Muscle layer of colon (tissue), 2 donors: ENCODE results near the gene CLDN20.
"Not testable (repeated sequence)": the region's sequence is repeated elsewhere in the genome, so short reads cannot be mapped to it uniquely, and the experiment has no call there.

Source experiments
- H3K27ac ChIP-seq: one replicate; pipeline ENCODE4 v1.7.0; 2013; ENCODE audit warnings: low read depth, mild to moderate bottlenecking, low read length, moderate library complexity
- H3K27me3 ChIP-seq, 2 donors: one replicate each; pipeline ENCODE4 v1.7.0; 2013; ENCODE audit warnings: low read length in 2 of 2, mild to moderate bottlenecking in 2 of 2; ENCODE audit not compliant: insufficient read depth in 2 of 2, control insufficient read depth in 1 of 2
- H3K36me3 ChIP-seq: one replicate; pipeline ENCODE4 v1.7.0; 2013; ENCODE audit warnings: mild to moderate bottlenecking, low read length; ENCODE audit not compliant: insufficient read depth
- H3K4me1 ChIP-seq: one replicate; pipeline ENCODE4 v1.7.0; 2013; ENCODE audit warnings: mild to moderate bottlenecking, low read length; ENCODE audit not compliant: insufficient read depth
- H3K4me3 ChIP-seq, 2 donors: one replicate each; pipeline ENCODE4 v1.7.0; 2013; ENCODE audit warnings: low read length in 2 of 2, low read depth in 1 of 2, mild to moderate bottlenecking in 1 of 2, moderate library complexity in 1 of 2
- H3K9ac ChIP-seq: one replicate; pipeline ENCODE4 v1.7.0; 2013; ENCODE audit warnings: low read length
- H3K9me3 ChIP-seq: one replicate; pipeline ENCODE4 v1.7.0; 2013; ENCODE audit warnings: mild to moderate bottlenecking, low read length
- donor health status: abdominal sarcoma.
- donor health status: Adenocarcinoma of cecum.

CLDN20 gene

DNA sequence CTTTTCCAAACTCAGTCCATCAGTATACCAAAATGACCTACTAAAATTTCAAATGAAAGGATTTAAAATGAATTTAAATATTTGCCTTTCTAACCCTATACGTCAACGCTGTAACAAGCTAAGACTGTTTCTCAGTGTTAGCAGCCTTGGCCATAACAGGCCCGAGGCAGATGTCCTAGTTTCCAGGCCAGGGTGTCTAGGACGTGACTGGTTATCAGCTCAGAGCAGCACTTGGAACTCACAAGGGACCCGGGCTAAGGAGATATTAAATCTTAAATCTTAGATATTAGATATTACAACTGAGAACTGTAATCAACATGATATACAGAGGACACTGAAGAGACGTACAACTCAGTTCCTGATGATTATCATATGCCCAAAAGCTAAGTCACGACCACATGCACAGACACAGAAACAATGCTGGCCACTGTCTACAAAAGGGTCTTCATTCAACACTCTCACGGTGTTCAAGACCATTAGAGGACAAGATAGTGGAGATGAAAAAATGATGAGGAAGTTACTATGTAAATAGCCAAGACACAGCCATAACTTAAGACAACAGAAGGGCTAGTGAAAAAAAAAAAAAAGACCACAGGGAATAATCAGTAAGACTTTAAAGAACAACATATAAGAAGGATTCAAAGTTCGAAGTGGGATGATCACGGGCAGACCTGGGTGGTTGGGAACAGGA lies at the start of gene CLDN20:
CLDN20 (plus strand) TSS at position 641 of the 691 bp plus-strand sequence. CDS start 11,707 bp downstream, outside the sequence.
- Histone ChIP-seq H3K9ac (no peak within 1 kb of the TSS), H3K27ac (no peak within 1 kb of the TSS), H3K4me1 (peaks cover 8% of the 10 kb centered on the region), H3K4me3 (no peak within 1 kb of the TSS), H3K36me3 (peaks cover 15% of the 10 kb centered on the region), H3K27me3 (no peaks in the 10 kb centered on the region), H3K9me3 (no peaks in the 10 kb centered on the region)

DNA sequence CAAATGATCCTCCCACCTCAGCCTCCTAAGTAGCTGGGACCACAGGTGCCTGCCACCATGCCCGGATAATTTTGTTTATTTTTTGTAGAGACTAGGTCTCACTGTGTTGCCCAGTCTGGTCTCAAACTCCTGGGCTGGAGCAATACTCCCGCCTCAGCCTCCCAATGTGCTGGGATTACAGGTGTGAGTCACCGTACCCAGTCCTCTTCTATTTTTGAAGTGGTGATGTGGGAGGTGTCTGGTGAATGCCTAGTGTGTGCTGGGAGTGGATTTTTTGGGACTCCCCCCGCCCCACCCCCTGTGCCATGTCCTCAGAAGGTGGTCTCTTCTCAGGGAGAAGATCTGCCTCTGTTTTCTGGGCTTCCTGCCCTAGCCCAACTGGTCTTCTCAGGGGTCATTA lies 47.9 kb upstream of the CLDN20 start:
- H3K4me1 ChIP-seq = peaks cover 11% of the 10 kb centered on the region
- no peak overlapping the region for H3K27ac ChIP-seq

GRCh38 chr6:155216312-155217046 lies 47.3 kb upstream of the CLDN20 start:
- H3K9ac ChIP-seq = no peak overlapping the region
- H3K4me1 ChIP-seq = peaks cover 11% of the 10 kb centered on the region
- H3K27ac ChIP-seq = no peak overlapping the region
- H3K36me3 ChIP-seq = no peaks in the 10 kb centered on the region
- H3K27me3 ChIP-seq = no peaks in the 10 kb centered on the region
- no peaks in the 10 kb centered on the region for H3K9me3 ChIP-seq
- no peak overlapping the region for H3K4me3 ChIP-seq

More for the DNA sequence above, 47.9 kb upstream of the CLDN20 start:
- Histone ChIP-seq H3K27me3 (no peaks in the 10 kb centered on the region), H3K4me3 (no peak overlapping the region), H3K9ac (no peak overlapping the region), H3K9me3 (no peaks in the 10 kb centered on the region), H3K36me3 (no peaks in the 10 kb centered on the region)

- H3K36me3 ChIP-seq, H3K9ac ChIP-seq, H3K4me3 ChIP-seq, H3K9me3 ChIP-seq, H3K27ac ChIP-seq, H3K27me3 ChIP-seq: not testable (repeated sequence)
- peaks cover 11% of the 10 kb centered on the region for H3K4me1 ChIP-seq
These were observed 45.1 kb upstream of the CLDN20 start for GRCh38 chr6:155218711-155219110.

GRCh38 chr6:155219299-155219698 lies 44.5 kb upstream of the CLDN20 start:
- Histone ChIP-seq H3K36me3 (no peaks in the 10 kb centered on the region), H3K9me3 (no peaks in the 10 kb centered on the region), H3K27me3 (no peaks in the 10 kb centered on the region), H3K4me1 (peaks cover 11% of the 10 kb centered on the region), H3K9ac (no peak overlapping the region), H3K4me3 (no peak overlapping the region), H3K27ac (no peak overlapping the region)

DNA sequence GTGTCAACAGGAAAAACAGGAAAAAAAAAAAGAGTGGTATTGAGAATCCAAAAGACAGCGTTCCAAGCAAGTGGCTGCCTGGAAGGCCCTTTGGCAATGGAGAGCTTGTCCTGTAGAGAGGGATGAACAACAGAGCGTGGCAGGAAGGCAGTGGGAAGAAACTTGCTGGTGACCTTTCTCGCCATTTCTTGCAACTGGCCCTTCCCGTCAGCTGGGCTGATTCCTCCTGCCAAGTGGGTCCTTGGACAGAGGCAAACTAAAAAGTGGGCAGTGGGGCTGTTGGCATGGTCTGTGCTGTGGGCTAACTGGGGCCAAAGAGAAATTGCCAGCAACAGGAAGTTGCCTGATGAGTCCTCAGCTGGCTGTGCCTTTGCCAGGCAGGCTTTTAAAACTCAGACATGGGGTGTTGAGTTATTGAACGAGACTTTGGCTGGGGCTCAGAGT lies 43.9 kb upstream of the CLDN20 start:
- Histone ChIP-seq H3K9me3 (no peaks in the 10 kb centered on the region), H3K27me3 (no peaks in the 10 kb centered on the region), H3K4me3 (no peak overlapping the region), H3K9ac (no peak overlapping the region), H3K36me3 (no peaks in the 10 kb centered on the region), H3K27ac (peak overlapping the region; percentile 30), H3K4me1 (peaks cover 11% of the 10 kb centered on the region)

DNA sequence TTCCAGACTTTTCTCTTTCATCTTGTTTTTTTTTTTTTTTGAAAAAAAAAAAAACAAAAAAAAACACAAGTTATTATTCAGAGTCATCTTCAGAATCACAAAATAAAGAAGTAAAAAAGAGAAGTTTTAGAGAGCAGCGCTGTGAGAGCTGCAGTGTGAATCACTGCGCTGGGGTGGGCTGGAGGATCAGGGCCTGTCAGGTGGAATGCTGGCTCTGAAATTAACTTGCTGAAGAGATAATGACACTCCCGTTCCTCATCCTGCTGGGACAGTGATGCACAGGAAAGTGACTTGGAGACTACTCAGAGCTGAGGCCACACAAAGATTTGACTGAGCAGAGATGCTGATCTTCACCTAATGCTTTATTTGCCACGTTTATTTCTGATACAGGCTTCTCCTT lies 42.7 kb upstream of the CLDN20 start:
- Histone ChIP-seq H3K9ac (no peak overlapping the region), H3K9me3 (no peaks in the 10 kb centered on the region), H3K4me1 (peaks cover 11% of the 10 kb centered on the region), H3K36me3 (no peaks in the 10 kb centered on the region), H3K4me3 (no peak overlapping the region), H3K27me3 (no peaks in the 10 kb centered on the region), H3K27ac (no peak overlapping the region)

- H3K36me3 ChIP-seq = no peaks in the 10 kb centered on the region
- no peak overlapping the region for H3K27ac ChIP-seq
- no peaks in the 10 kb centered on the region for H3K9me3 ChIP-seq
- no peak overlapping the region for H3K9ac ChIP-seq
- H3K4me1 ChIP-seq = peaks cover 11% of the 10 kb centered on the region
- H3K27me3 ChIP-seq = no peaks in the 10 kb centered on the region
- no peak overlapping the region for H3K4me3 ChIP-seq
These were observed 41.3 kb upstream of the CLDN20 start for GRCh38 chr6:155222506-155222905.

DNA sequence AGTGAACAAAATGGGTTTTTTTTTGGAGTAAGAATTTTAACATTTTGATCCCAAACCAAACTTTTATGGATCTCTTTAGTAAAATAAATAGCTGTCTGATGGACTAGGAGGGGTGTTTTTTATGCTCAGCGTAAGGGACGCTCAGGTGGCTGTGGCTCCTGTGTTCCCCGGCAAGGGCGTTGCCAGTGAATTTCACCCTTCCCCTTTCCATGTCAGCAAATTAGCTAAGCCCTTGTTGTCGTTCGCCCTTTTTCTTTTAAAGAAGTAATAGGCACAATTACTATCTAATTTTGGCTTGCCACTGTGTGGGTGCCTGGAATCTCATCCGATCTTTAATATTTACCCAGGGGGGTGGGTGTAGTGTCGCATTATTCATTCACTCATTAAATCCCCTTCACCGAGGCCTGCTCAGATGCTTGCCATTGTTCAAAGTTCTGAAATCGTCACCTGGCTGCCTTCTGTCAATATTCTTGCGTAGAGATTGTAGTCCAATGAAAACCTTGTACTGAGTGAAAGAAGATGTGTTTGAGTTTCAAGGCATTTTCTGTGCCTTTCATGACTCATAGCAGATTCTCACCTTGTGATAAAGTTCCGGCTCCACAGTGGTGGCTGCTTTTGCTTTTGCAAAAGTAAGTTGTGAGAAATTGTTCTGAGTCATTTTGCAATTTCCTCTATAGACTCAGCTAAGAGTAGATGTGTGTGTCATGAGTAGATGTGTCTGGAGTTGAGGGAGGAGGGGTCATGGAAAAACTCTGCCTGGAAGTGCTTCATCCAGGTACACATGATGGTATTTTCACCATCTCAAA lies 40.0 kb upstream of the CLDN20 start:
- no peak overlapping the region for H3K9ac ChIP-seq
- H3K4me3 ChIP-seq = no peak overlapping the region
- no peaks in the 10 kb centered on the region for H3K9me3 ChIP-seq
- H3K4me1 ChIP-seq = peaks cover 23% of the 10 kb centered on the region
- H3K27me3 ChIP-seq = no peaks in the 10 kb centered on the region
- H3K36me3 ChIP-seq = no peaks in the 10 kb centered on the region
- no peak overlapping the region for H3K27ac ChIP-seq

DNA sequence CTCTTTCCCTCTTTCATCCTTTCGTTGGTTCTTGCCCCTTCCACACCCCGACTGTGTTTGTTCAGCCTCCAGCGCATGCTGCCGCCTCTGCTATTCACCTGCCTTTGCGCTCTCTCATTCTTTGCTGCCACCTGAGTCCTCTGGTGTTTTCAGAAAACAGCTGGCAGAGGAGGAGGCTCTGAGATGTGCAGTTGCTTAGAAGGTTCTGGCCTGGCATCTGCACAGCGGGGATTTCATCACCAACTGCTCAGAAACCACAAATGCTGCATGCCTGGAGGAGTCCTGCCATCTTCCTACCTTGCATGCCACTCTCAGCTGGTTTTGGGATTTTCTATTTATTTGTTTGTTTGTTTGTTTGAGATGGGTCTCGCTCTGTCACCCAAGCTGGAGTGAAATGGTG lies 39.2 kb upstream of the CLDN20 start:
- Histone ChIP-seq H3K27ac (no peak overlapping the region), H3K9me3 (no peaks in the 10 kb centered on the region)

DNA sequence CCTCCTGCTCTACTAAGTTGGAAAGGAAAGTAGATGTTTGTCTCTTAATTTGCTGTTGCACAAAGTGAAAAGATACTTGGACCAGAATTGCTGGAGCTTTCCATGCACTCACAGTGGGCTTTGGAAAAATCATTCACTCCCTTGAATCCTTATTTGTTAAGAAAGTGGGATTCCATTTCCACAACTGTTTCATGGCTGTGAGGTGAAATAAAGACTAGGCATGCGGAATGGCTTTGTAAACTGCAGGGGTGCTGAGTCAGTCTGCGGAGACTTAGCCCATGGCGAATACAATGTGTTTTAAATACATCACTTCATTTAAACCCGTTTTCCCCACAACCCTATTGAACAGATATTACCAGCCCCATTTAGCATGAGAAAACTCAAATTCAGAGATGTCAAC lies 36.8 kb upstream of the CLDN20 start:
- no peak overlapping the region for H3K9ac ChIP-seq
- no peak overlapping the region for H3K27ac ChIP-seq
- H3K36me3 ChIP-seq = no peaks in the 10 kb centered on the region
- H3K4me3 ChIP-seq = no peak overlapping the region
- H3K27me3 ChIP-seq = no peaks in the 10 kb centered on the region
- H3K9me3 ChIP-seq = no peaks in the 10 kb centered on the region
- H3K4me1 ChIP-seq = peaks cover 20% of the 10 kb centered on the region

More for the DNA sequence above, 39.2 kb upstream of the CLDN20 start:
- H3K9ac ChIP-seq = no peak overlapping the region
- H3K36me3 ChIP-seq = no peaks in the 10 kb centered on the region
- H3K27me3 ChIP-seq = no peaks in the 10 kb centered on the region
- H3K4me3 ChIP-seq = no peak overlapping the region
- peaks cover 28% of the 10 kb centered on the region for H3K4me1 ChIP-seq
